Stomach (tissue), 9 donors: Measurements from ENCODE around the gene RINT1. TPM values are rescaled to one million over a fixed set of nuclear protein-coding genes. Genes with fewer than 3 reads are reported as not detected.

Source experiments
- DNase-seq, 2 donors: peaks; one replicate each; pipeline versions ENCODE4 v3.0.0 to v3.0.0-alpha.2; 2013 to 2019
- H3K27ac ChIP-seq, 5 donors: fragments of 200-600 bp in 4 of 5; sonication (generic) in 4 of 5; one replicate each; pipeline ENCODE4 v1.5.1; 2013 to 2019; ENCODE audit warnings: mild to moderate bottlenecking in 1 of 5, moderate library complexity in 1 of 5
- H3K27me3 ChIP-seq, 3 donors: fragments of 200-600 bp; sonication (generic); one replicate each; pipeline ENCODE4 v1.5.1; 2017 to 2019; ENCODE audit warnings: mixed run types in 1 of 3
- H3K36me3 ChIP-seq, 4 donors: fragments of 200-600 bp; sonication (generic); 1 replicate in 3 of 4; 2 replicates in 1 of 4; pipeline ENCODE4 v1.5.1; 2016 to 2019
- H3K4me1 ChIP-seq, 4 donors: fragments of 200-600 bp; sonication (generic); one replicate each; pipeline ENCODE4 v1.5.1; 2016 to 2019
- H3K4me3 ChIP-seq, 4 donors: fragments of 200-600 bp; sonication (generic) in 3 of 4; one replicate each; pipeline ENCODE4 v1.5.1; 2016 to 2019; ENCODE audit warnings: mild to moderate bottlenecking in 1 of 4
- H3K9me3 ChIP-seq, 4 donors: fragments of 200-600 bp; sonication (generic); one replicate each; pipeline ENCODE4 v1.5.1; 2016 to 2019
- CTCF ChIP-seq, 7 experiments: fragments of 450-650 bp in 4 of 7; fragments of 200-600 bp in 3 of 7; sonication (generic) in 3 of 7; IDR thresholded peaks; one replicate each; pipeline ENCODE4 v1.5.1; 2016 to 2019; ENCODE audit warnings: antibody characterized with exemption in 7 of 7, control low read depth in 2 of 7, mild to moderate bottlenecking in 1 of 7
- EP300 ChIP-seq: sonication (generic); formaldehyde crosslinking; IDR thresholded peaks from one replicate; pipeline ENCODE4 v1.6.1; 2017; ENCODE audit warnings: antibody characterized with exemption
- POLR2A ChIP-seq, 4 donors: fragments of 450-650 bp; IDR thresholded peaks; one replicate each; pipeline ENCODE4 v1.6.1; 2016; ENCODE audit warnings: antibody characterized with exemption in 4 of 4, control low read depth in 2 of 4, mild to moderate bottlenecking in 1 of 4, moderate library complexity in 1 of 4
- POLR2AphosphoS5 ChIP-seq, 3 donors: sonication (generic); formaldehyde crosslinking; IDR thresholded peaks; one replicate each; pipeline ENCODE4 v1.6.1; 2016; ENCODE audit warnings: antibody characterized with exemption in 3 of 3
- WGBS, 5 donors: extraction: QIAGEN DNeasy Blood & Tissue Kit in 3 of 5; methylation state at CpG; one replicate each; pipeline versions ENCODE4 v1.1.5 to v1.1.7; 2013 to 2018; 5-methylcytosine and 5-hydroxymethylcytosine counted together
- intact Hi-C: fragments of 100-400 bp; cut with DNase I; formaldehyde crosslinking; loops from one replicate; pipeline ENCODE4 v1.15.1; 2023; ENCODE audit warnings: low total_unique reads
- polyA plus RNA-seq, 3 donors: library from polyadenylated mRNA; stranded (reverse); fragments of 200-250 nt; gene quantifications; one replicate each; pipeline ENCODE4 v1.2.3, GENCODE V29; 2013
- total RNA-seq, 5 donors: library from RNA; depleted of rRNA; stranded (reverse); fragments of >200 nt; gene quantifications; one replicate each; pipeline versions ENCODE4 v1.1.0 to v1.2.3, GENCODE V29; 2014 to 2016
- donor health status: healthy with polysubstance abuse.
- donor health status: Bipolar disorder and iron deficiency.
- donor health status: healthy.

RINT1 gene
- total and polyA plus RNA-seq, 8 donors: 4.9 to 79.4 (median 10.0) TPM

- H3K27me3 ChIP-seq: no peaks in the 10 kb centered on the region
- DNase-seq: no peak
These were observed 80.8 kb downstream of the RINT1 start for GRCh38 chr7:105612806-105613205.

GRCh38 chr7:105613611-105614330 lies 81.8 kb downstream of the RINT1 start:
- peaks cover 28 to 70% (median 63%) of the 10 kb centered on the region in 4 donors for H3K36me3 ChIP-seq
- H3K4me3 ChIP-seq: no peak overlapping the region
- no peaks in the 10 kb centered on the region for H3K27me3 ChIP-seq
- H3K9me3 ChIP-seq: no peaks in the 10 kb centered on the region
- H3K4me1 ChIP-seq: no peaks in the 10 kb centered on the region
- DNase-seq: no peak
- TF ChIP-seq POLR2A (IDR thresholded peaks at IDR 0.05) (no peak), EP300 (no peak), POLR2AphosphoS5 (IDR thresholded peaks at IDR 0.05) (no peak), CTCF (IDR thresholded peaks at IDR 0.05) (no peak)
- no peak overlapping the region for H3K27ac ChIP-seq
- WGBS, 5 donors: 94 to 97% (median 96%) methylated on average over 29 to 32 of the region's 32 CpGs
- intact Hi-C loops: no loop called here

More at GRCh38 chr7:105612806-105613205, 80.8 kb downstream of the RINT1 start:
- no peak overlapping the region for H3K27ac ChIP-seq
- WGBS, 5 donors: 94 to 98% (median 96%) methylated on average over 9 of the region's 9 CpGs
- H3K9me3 ChIP-seq: no peaks in the 10 kb centered on the region
- no peaks in the 10 kb centered on the region for H3K4me1 ChIP-seq
- peaks cover 22 to 68% (median 55%) of the 10 kb centered on the region in 4 donors for H3K36me3 ChIP-seq
- intact Hi-C loops: no loop called here
- no peak overlapping the region for H3K4me3 ChIP-seq
- TF ChIP-seq POLR2AphosphoS5 (IDR thresholded peaks at IDR 0.05): no peak
- no peak for TF ChIP-seq CTCF (IDR thresholded peaks at IDR 0.05)
- TF ChIP-seq POLR2A (IDR thresholded peaks at IDR 0.05): no peak
- TF ChIP-seq EP300: no peak

- no peak overlapping the region for H3K27ac ChIP-seq
- H3K27me3 ChIP-seq: no peaks in the 10 kb centered on the region
- no peak overlapping the region for H3K4me3 ChIP-seq
- peaks cover 29 to 75% (median 64%) of the 10 kb centered on the region in 4 donors for H3K36me3 ChIP-seq
- TF ChIP-seq POLR2A (IDR thresholded peaks at IDR 0.05): no peak
- TF ChIP-seq CTCF (IDR thresholded peaks at IDR 0.05): no peak
- TF ChIP-seq POLR2AphosphoS5 (IDR thresholded peaks at IDR 0.05): no peak
- no peak for TF ChIP-seq EP300
- no peaks in the 10 kb centered on the region for H3K4me1 ChIP-seq
- WGBS, 5 donors: 88 to 95% (median 95%) methylated on average over 20 of the region's 20 CpGs
- no peaks in the 10 kb centered on the region for H3K9me3 ChIP-seq
- intact Hi-C loops: no loop called here
- no peak for DNase-seq
These were observed 82.4 kb downstream of the RINT1 start for GRCh38 chr7:105614341-105614840.

Other genes starting within 250 kb of the RINT1 start
- gene SRPK2, start 143.3 kb upstream of the RINT1 start, total RNA-seq: 100 to 1,000 TPM in 1 of 5 donors, 10 to 100 TPM in 4; 19.6 to 109 (median 38.5) TPM
- gene SRPK2, start 143.3 kb upstream of the RINT1 start, polyA plus RNA-seq: 10 to 100 TPM in 2 of 3 donors, 1 to 10 TPM in 1; 7.6 to 21.2 (median 13.0) TPM
- 10 to 100 TPM in 4 of 5 donors, under 1 TPM in 1; 0.58 to 24.2 (median 16.1) TPM for gene PUS7, start 9.9 kb upstream of the RINT1 start, total RNA-seq
- gene PUS7, start 9.9 kb upstream of the RINT1 start, polyA plus RNA-seq: 1 to 10 TPM; 3.5 to 5.5 (median 4.6) TPM
- 1 to 10 TPM in 1 of 5 donors, not detected in 4; 1.5 TPM for gene EFCAB10, start 49.3 kb downstream of the RINT1 start, total RNA-seq
- not detected for gene EFCAB10, start 49.3 kb downstream of the RINT1 start, polyA plus RNA-seq